Stimulated activated CD4-positive, alpha-beta T cell treated with anti-CD3 and anti-CD28 coated beads, Interleukin-12 subunit alpha, Interleukin-12 subunit beta, amount 100 ng/mL, for 48 hours (primary cell): ENCODE data around the gene EPHB3.

Experiments used
- DNase-seq, 3 donors: peaks; one replicate each; pipeline ENCODE4 v3.0.0-alpha.2; 2020; ENCODE audit warnings: low read depth in 2 of 3, low spot score in 1 of 3

Gene EPHB3

GRCh38 chr3:184561061-184561912 lies at the start of gene EPHB3:
Gene EPHB3, plus strand, starts transcription at chr3:184561785. Its CDS starts 451 bp downstream, at chr3:184562236.
- peak; percentile 86 to 95 (median 91) for DNase-seq

GRCh38 chr3:184512621-184513020 lies 49.0 kb upstream of the EPHB3 start:
- no peak for DNase-seq

GRCh38 chr3:184513276-184514170 lies 48.1 kb upstream of the EPHB3 start:
- peak; percentile 73 to 85 (median 76) for DNase-seq

GRCh38 chr3:184514171-184514490 lies 47.5 kb upstream of the EPHB3 start:
- no peak for DNase-seq

DNA sequence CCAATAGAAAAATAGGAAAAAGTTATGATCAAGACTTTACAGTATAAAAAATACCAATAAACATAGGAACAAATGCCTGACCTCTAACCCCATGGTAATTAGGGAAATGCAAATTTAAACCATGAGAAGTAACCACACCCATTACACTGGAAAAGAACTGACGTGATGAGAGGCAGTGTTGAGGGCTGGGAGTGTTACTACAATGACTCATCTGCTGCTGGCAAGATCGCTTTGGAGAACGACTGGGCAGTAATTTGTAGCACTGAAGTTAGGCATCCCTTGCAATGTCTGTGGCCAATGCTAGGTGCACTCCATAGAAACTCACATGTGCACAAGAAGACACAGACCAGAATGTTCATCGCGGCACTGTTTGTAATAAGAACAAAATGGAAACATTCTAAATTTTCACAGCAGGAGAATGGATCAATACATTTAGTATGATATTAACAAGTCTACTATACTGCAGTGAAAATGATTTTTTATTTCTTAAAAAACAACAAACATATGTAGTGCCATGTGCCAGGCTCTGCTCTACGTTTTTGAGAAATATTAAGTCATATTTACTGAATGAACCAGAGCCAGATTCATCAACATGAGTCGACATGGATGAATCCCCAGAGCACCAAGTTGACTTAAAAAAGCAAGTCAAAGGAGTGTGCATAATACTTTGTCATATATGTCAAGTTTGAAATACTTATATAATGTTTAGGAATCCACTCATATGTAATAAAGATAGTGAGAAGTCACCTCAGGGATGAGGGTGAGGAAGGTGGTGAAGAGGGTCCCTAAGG lies 37.6 kb upstream of the EPHB3 start:
- DNase-seq, result no peak

GRCh38 chr3:184524981-184525336 lies 36.6 kb upstream of the EPHB3 start:
- DNase-seq, result no peak

- DNase-seq, result no peak
Measured at GRCh38 chr3:184525337-184526087, 36.1 kb upstream of the EPHB3 start.

DNA sequence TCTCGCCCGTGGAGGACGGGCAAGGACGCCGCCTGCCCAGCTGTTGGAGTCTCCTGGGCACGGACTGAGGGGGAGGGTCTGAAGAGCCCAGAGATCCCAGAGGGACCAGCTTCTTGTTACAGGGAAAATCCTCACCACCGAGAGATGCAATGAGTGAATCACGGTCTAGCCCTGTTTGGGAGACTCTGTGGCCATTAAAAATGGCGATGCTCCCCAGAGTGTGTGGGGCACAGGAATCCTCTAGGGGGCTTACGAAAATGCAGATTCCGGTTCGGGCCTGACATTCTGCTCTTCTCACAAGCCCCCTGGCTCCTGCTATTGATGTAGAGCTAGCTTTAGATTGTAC lies 35.5 kb upstream of the EPHB3 start:
- DNase-seq, result no peak

- DNase-seq, result no peak
Measured at GRCh38 chr3:184531626-184532280, 29.8 kb upstream of the EPHB3 start.

DNA sequence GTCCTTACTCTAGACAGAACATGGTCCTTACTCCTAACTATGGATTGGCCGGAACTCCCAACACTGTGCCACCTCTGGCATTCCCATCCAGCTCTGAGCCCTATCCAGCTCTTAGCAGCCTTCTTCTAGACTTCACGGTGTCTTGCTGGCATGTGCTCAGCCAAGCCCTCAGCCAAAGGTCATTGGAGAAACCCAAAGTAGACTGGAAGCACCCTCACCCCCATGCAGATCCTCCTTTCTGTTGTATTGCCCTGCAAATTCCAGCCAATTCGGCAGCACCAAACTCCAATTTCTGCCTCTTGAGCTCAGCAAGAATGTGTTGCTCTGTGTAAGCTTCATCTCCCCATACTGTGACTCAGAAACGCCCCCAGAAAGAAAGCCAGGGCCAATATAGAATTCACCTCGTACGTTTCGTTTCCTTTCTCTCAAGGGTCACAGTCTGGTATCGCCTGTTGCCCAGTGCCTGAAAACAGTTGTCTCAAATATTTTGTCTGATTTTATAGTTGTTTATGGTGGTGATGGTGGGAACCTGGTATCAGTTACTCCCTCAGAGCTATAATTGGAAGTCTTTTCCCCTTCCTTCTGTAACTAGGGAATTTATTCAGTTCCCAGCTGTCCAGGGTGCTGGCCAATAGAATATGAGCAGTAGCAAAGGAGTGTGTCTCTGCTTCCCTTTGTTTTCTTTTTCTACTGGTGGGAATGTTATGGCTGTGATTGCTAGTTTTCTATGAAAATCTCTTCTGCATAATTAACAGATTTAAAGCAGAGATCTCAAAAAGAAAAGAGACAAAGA lies 28.4 kb upstream of the EPHB3 start:
- DNase-seq, result no peak

DNA sequence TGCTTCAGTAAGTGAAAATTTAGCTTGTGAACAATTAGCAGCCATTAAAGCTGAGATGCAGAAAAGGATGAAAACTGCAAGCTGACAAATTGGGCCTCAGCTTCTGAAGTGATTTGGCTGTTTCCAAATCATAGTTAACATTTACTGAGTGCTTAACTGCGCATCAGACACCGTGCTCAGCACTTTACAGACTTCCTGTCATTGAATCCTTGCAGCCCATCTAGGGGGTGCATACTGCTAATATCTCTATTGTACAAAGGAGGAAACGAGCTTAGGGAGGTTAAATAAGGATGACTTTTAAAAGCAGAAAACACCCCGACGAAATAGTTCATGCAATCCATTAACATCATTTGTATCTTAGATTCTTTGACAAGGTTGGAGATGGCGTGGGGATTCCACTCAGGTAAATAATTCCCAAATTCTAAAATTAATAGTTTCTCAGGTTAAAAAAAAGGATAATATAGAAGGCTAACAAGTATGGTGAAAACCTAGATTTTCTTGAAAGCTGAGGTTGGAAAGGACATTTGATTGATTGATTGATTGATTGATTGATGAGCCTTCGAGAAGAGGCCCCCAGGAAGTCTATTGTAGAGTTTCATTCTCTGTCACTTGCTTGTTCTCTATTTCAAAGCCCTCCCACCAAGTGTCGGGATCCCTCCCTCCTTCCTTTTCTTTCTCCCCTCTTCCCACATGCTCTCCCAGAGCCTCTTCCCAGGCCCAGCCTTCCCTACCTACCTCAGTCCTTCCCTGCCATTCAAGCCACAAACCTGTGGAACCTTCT lies 23.5 kb upstream of the EPHB3 start:
- no peak for DNase-seq

- no peak for DNase-seq
Measured at GRCh38 chr3:184538666-184539431, 22.7 kb upstream of the EPHB3 start.

- DNase-seq, result no peak
Measured at GRCh38 chr3:184539801-184540435, 21.7 kb upstream of the EPHB3 start.

DNA sequence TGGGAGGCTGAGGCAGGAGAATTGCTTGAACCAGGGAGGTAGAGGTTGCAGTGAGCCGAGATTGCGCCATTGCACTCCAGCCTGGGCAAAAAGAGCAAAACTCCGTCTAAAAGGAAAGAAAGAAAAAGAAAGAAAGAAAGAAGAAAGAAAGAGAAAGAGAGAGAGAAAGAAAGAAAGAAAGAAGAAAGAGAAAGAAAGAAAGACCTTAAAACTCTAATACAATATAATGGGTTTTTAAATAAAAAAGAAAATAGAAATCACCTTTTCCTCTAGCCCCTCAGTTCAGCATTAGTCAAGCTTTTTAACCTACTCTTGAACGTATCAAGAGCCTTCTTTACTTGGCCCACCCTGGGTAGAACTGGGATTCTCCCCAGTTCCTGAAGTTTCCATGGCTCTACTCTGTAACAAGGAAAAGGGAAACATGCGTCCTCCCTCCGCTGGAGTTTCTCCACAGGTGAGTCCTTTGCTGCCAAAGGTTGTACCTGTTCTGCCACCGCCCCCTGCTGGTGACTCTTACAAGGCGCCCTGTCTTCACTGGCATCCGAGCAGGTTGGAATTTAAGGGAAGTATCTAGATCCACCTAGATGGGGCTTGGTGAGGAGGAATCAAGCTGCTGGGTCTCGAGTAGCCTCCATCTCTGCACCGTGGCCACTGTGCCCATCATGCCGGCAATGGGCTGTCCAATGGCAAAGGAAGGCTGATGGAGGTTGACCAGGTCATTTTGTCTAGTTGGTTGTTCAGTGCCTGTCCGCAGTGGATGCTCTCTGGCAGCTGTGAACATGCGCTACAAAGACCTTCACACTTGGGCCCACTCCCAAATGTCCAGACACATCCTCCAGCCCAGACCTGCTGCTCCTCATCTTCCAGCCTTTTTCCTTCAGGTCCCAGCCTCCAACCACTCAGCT lies 20.6 kb upstream of the EPHB3 start:
- peak; percentile 56 to 78 (median 56) for DNase-seq

DNA sequence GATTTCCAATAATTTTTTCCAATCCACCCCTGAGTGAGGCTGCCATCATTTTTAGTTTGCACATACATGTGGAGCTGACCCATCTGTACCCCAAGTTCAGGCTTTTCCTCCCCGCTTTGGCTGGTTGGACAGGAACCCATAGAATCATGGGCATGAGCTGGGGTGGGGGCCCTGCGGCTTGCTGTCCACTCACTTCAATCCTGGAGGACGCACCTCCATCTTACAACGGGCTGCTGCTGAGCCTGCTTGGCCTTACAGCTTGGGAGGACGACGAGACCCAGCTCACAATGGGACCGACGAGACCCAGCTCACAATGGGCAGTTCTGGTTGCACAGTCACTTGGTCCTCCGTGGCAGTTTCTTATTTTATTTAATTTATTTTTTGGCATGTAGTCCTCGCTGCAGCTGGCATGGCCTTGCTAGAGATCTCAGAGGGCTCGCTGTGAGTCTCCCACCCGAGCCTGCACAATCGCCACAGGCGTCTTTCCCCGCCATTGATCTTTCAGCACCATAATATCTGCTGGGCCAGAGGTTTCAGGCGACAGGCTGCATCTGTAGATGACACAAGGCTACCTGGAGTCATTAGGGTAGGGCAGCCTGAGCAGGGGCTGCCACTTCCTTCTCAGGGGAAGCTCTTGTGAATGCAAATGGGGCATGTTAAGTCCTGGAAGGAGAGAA lies 19.6 kb upstream of the EPHB3 start:
- no peak for DNase-seq

DNA sequence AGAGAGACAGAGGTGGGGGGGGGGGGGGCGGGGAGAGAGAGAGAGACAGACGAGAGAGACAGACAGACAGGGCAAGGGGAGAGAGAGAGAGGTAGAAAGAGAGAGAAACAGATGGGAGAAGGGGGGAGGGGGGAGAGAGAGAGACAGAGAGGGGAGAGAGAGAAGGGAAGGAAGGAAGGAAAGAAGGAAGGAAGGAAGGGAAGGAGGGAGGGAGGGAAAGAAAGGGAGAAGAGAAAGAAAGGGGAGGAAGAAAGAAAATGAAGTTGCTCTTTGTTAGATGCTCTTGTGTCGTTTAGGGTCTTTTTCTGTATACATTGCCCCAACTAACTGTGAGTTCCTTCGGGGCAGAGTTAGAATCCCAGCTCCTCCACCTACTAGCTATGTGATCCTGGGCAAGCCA lies 19.0 kb upstream of the EPHB3 start:
- no peak for DNase-seq
